ENCODE measurements around the gene ACOT6. TPM values are rescaled to one million over a fixed set of nuclear protein-coding genes. Genes with fewer than 3 reads are reported as not detected.

The ACOT6 gene
- total and polyA plus RNA-seq, 5 donors from 2014 or later: 0.16 TPM; not detected in 4

- no peak for DNase-seq
- Mint-ChIP-seq H3K36me3 (no peaks in the 10 kb centered on the region), H3K27ac (peak overlapping the region in 1 of 3 donors; percentile 56), H3K9me3 (no peaks in the 10 kb centered on the region), H3K27me3 (peaks cover 13% of the 10 kb centered on the region), H3K4me3 (no peak overlapping the region), H3K4me1 (no peaks in the 10 kb centered on the region)
- no peaks in the 10 kb centered on the region for H3K4me1 ChIP-seq (ENCODE audit: control insufficient read depth, insufficient read depth, low read length, poor library complexity, severe bottlenecking)
- no peaks in the 10 kb centered on the region for H3K9me3 ChIP-seq (ENCODE audit: control insufficient read depth in 2 of 2, low read length in 2 of 2)
- H3K27me3 ChIP-seq (ENCODE audit: control insufficient read depth, insufficient read depth, low read length): no peaks in the 10 kb centered on the region
- no peak for ATAC-seq (ENCODE audit: low read depth in 2 of 2)
- H3K27ac ChIP-seq (ENCODE audit: insufficient read depth, low read length, poor library complexity, severe bottlenecking): no peak overlapping the region
- H3K36me3 ChIP-seq (ENCODE audit: control insufficient read depth, insufficient read depth, low read length): no peaks in the 10 kb centered on the region
- no peak overlapping the region for H3K4me3 ChIP-seq (ENCODE audit: low read depth, low read length)
Measured at GRCh38 chr14:73602994-73603393, 9.3 kb upstream of the ACOT6 start.

GRCh38 chr14:73606271-73606670, 6.0 kb upstream of the ACOT6 start:
- Mint-ChIP-seq H3K36me3 (no peaks in the 10 kb centered on the region), H3K27me3 (peaks cover 17% of the 10 kb centered on the region), H3K4me1 (no peaks in the 10 kb centered on the region), H3K27ac (no peak overlapping the region), H3K4me3 (no peak overlapping the region), H3K9me3 (peaks cover 0 to 2% (median 0%) of the 10 kb centered on the region in 7 donors)
- Histone ChIP-seq H3K36me3 (ENCODE audit: control insufficient read depth, insufficient read depth, low read length) (no peaks in the 10 kb centered on the region), H3K9me3 (ENCODE audit: control insufficient read depth in 2 of 2, low read length in 2 of 2) (no peaks in the 10 kb centered on the region), H3K27ac (ENCODE audit: insufficient read depth, low read length, poor library complexity, severe bottlenecking) (no peak overlapping the region), H3K4me1 (ENCODE audit: control insufficient read depth, insufficient read depth, low read length, poor library complexity, severe bottlenecking) (no peaks in the 10 kb centered on the region), H3K4me3 (ENCODE audit: low read depth, low read length) (no peak overlapping the region), H3K27me3 (ENCODE audit: control insufficient read depth, insufficient read depth, low read length) (no peaks in the 10 kb centered on the region)
- ATAC-seq (ENCODE audit: low read depth in 2 of 2) (no peak), DNase-seq (no peak)

GRCh38 chr14:73607241-73607640, 5.1 kb upstream of the ACOT6 start:
- Histone ChIP-seq H3K4me3 (ENCODE audit: low read depth, low read length) (no peak overlapping the region), H3K36me3 (ENCODE audit: control insufficient read depth, insufficient read depth, low read length) (no peaks in the 10 kb centered on the region), H3K27ac (ENCODE audit: insufficient read depth, low read length, poor library complexity, severe bottlenecking) (no peak overlapping the region), H3K27me3 (ENCODE audit: control insufficient read depth, insufficient read depth, low read length) (no peaks in the 10 kb centered on the region), H3K9me3 (ENCODE audit: control insufficient read depth in 2 of 2, low read length in 2 of 2) (no peaks in the 10 kb centered on the region), H3K4me1 (ENCODE audit: control insufficient read depth, insufficient read depth, low read length, poor library complexity, severe bottlenecking) (no peaks in the 10 kb centered on the region)
- Mint-ChIP-seq H3K4me3 (no peak overlapping the region), H3K36me3 (no peaks in the 10 kb centered on the region), H3K27me3 (peaks cover 17% of the 10 kb centered on the region), H3K27ac (no peak overlapping the region), H3K4me1 (peaks cover 0 to 2% (median 0%) of the 10 kb centered on the region in 4 donors), H3K9me3 (peaks cover 0 to 2% (median 0%) of the 10 kb centered on the region in 7 donors)
- ATAC-seq (ENCODE audit: low read depth in 2 of 2) (no peak), DNase-seq (no peak)

- Histone ChIP-seq H3K36me3 (ENCODE audit: control insufficient read depth, insufficient read depth, low read length) (no peaks in the 10 kb centered on the region), H3K4me1 (ENCODE audit: control insufficient read depth, insufficient read depth, low read length, poor library complexity, severe bottlenecking) (no peaks in the 10 kb centered on the region), H3K27me3 (ENCODE audit: control insufficient read depth, insufficient read depth, low read length) (no peaks in the 10 kb centered on the region), H3K4me3 (ENCODE audit: low read depth, low read length) (no peak overlapping the region), H3K9me3 (ENCODE audit: control insufficient read depth in 2 of 2, low read length in 2 of 2) (no peaks in the 10 kb centered on the region), H3K27ac (ENCODE audit: insufficient read depth, low read length, poor library complexity, severe bottlenecking) (no peak overlapping the region)
- Mint-ChIP-seq H3K27ac (peak overlapping the region in 1 of 3 donors; percentile 9), H3K9me3 (peaks cover 0 to 2% (median 0%) of the 10 kb centered on the region in 7 donors), H3K27me3 (peaks cover 6% of the 10 kb centered on the region), H3K4me1 (peaks cover 0 to 10% (median under 1%) of the 10 kb centered on the region in 4 donors), H3K4me3 (peak overlapping the region in 3 of 4 donors; percentile 11 to 44 (median 22)), H3K36me3 (no peaks in the 10 kb centered on the region)
- no peak for DNase-seq
- no peak for ATAC-seq (ENCODE audit: low read depth in 2 of 2)
Measured at GRCh38 chr14:73610687-73611086, 1.6 kb upstream of the ACOT6 start.

- ATAC-seq (ENCODE audit: low read depth in 2 of 2) (no peak), DNase-seq (no peak)
- H3K4me1 Mint-ChIP-seq: peaks cover 0 to 10% (median under 1%) of the 10 kb centered on the region in 4 donors
- no peak overlapping the region for H3K27ac ChIP-seq (ENCODE audit: insufficient read depth, low read length, poor library complexity, severe bottlenecking)
- H3K4me3 Mint-ChIP-seq: peak overlapping the region; percentile 86 to 93 (median 88)
- no peaks in the 10 kb centered on the region for H3K36me3 ChIP-seq (ENCODE audit: control insufficient read depth, insufficient read depth, low read length)
- no peaks in the 10 kb centered on the region for H3K27me3 ChIP-seq (ENCODE audit: control insufficient read depth, insufficient read depth, low read length)
- no peaks in the 10 kb centered on the region for H3K9me3 ChIP-seq (ENCODE audit: control insufficient read depth in 2 of 2, low read length in 2 of 2)
- no peaks in the 10 kb centered on the region for H3K4me1 ChIP-seq (ENCODE audit: control insufficient read depth, insufficient read depth, low read length, poor library complexity, severe bottlenecking)
- peak overlapping the region in 2 of 3 donors; percentile 46 to 77 for H3K27ac Mint-ChIP-seq
- H3K27me3 Mint-ChIP-seq: peaks cover 6% of the 10 kb centered on the region
- peak overlapping the region; percentile 58 for H3K4me3 ChIP-seq (ENCODE audit: low read depth, low read length)
- H3K9me3 Mint-ChIP-seq: peaks cover 0 to 2% (median 0%) of the 10 kb centered on the region in 7 donors
- no peaks in the 10 kb centered on the region for H3K36me3 Mint-ChIP-seq
Measured at GRCh38 chr14:73613046-73613383, 698 bp downstream of the ACOT6 start.

- peak overlapping the region in 1 of 3 donors; percentile 77 for H3K27ac Mint-ChIP-seq
- Histone ChIP-seq H3K27ac (ENCODE audit: insufficient read depth, low read length, poor library complexity, severe bottlenecking) (no peak overlapping the region), H3K4me1 (ENCODE audit: control insufficient read depth, insufficient read depth, low read length, poor library complexity, severe bottlenecking) (no peaks in the 10 kb centered on the region), H3K27me3 (ENCODE audit: control insufficient read depth, insufficient read depth, low read length) (no peaks in the 10 kb centered on the region), H3K9me3 (ENCODE audit: control insufficient read depth in 2 of 2, low read length in 2 of 2) (no peaks in the 10 kb centered on the region), H3K4me3 (ENCODE audit: low read depth, low read length) (peak overlapping the region; percentile 58), H3K36me3 (ENCODE audit: control insufficient read depth, insufficient read depth, low read length) (no peaks in the 10 kb centered on the region)
- H3K4me1 Mint-ChIP-seq: peaks cover 0 to 10% (median under 1%) of the 10 kb centered on the region in 4 donors
- peak overlapping the region; percentile 86 to 93 (median 88) for H3K4me3 Mint-ChIP-seq
- peaks cover 0 to under 1% (median 0%) of the 10 kb centered on the region in 7 donors for H3K9me3 Mint-ChIP-seq
- peaks cover 6% of the 10 kb centered on the region for H3K27me3 Mint-ChIP-seq
- no peaks in the 10 kb centered on the region for H3K36me3 Mint-ChIP-seq
- DNase-seq (no peak), ATAC-seq (ENCODE audit: low read depth in 2 of 2) (no peak)
Measured at GRCh38 chr14:73613419-73613963, 1.2 kb downstream of the ACOT6 start.

- Mint-ChIP-seq H3K4me3 (peak overlapping the region in 1 of 4 donors; percentile 74), H3K9me3 (no peaks in the 10 kb centered on the region), H3K27me3 (no peaks in the 10 kb centered on the region), H3K27ac (no peak overlapping the region), H3K36me3 (no peaks in the 10 kb centered on the region), H3K4me1 (peaks cover 0 to 10% (median under 1%) of the 10 kb centered on the region in 4 donors)
- H3K27ac ChIP-seq (ENCODE audit: insufficient read depth, low read length, poor library complexity, severe bottlenecking): no peak overlapping the region
- no peak for DNase-seq
- no peaks in the 10 kb centered on the region for H3K36me3 ChIP-seq (ENCODE audit: control insufficient read depth, insufficient read depth, low read length)
- ATAC-seq (ENCODE audit: low read depth in 2 of 2): no peak
- no peaks in the 10 kb centered on the region for H3K4me1 ChIP-seq (ENCODE audit: control insufficient read depth, insufficient read depth, low read length, poor library complexity, severe bottlenecking)
- no peak overlapping the region for H3K4me3 ChIP-seq (ENCODE audit: low read depth, low read length)
- no peaks in the 10 kb centered on the region for H3K27me3 ChIP-seq (ENCODE audit: control insufficient read depth, insufficient read depth, low read length)
- no peaks in the 10 kb centered on the region for H3K9me3 ChIP-seq (ENCODE audit: control insufficient read depth in 2 of 2, low read length in 2 of 2)
Measured at GRCh38 chr14:73616831-73617230, 4.5 kb downstream of the ACOT6 start.

- H3K36me3 ChIP-seq (ENCODE audit: control insufficient read depth, insufficient read depth, low read length): no peaks in the 10 kb centered on the region
- H3K4me1 Mint-ChIP-seq: no peaks in the 10 kb centered on the region
- ATAC-seq (ENCODE audit: low read depth in 2 of 2) (no peak), DNase-seq (no peak)
- H3K4me3 ChIP-seq (ENCODE audit: low read depth, low read length): no peak overlapping the region
- no peaks in the 10 kb centered on the region for H3K4me1 ChIP-seq (ENCODE audit: control insufficient read depth, insufficient read depth, low read length, poor library complexity, severe bottlenecking)
- no peak overlapping the region for H3K4me3 Mint-ChIP-seq
- peaks cover 0 to 2% (median 0%) of the 10 kb centered on the region in 7 donors for H3K9me3 Mint-ChIP-seq
- H3K27ac Mint-ChIP-seq: no peak overlapping the region
- H3K27me3 ChIP-seq (ENCODE audit: control insufficient read depth, insufficient read depth, low read length): no peaks in the 10 kb centered on the region
- H3K9me3 ChIP-seq (ENCODE audit: control insufficient read depth in 2 of 2, low read length in 2 of 2): no peaks in the 10 kb centered on the region
- no peaks in the 10 kb centered on the region for H3K27me3 Mint-ChIP-seq
- H3K36me3 Mint-ChIP-seq: no peaks in the 10 kb centered on the region
- no peak overlapping the region for H3K27ac ChIP-seq (ENCODE audit: insufficient read depth, low read length, poor library complexity, severe bottlenecking)
Measured at GRCh38 chr14:73619524-73619923, 7.2 kb downstream of the ACOT6 start.

Measured in CD4-positive, CD25-positive, alpha-beta regulatory T cell (primary cell).